ENCODE results near the gene A2ML1. TPM values are rescaled to one million over a fixed set of nuclear protein-coding genes. Genes with fewer than 3 reads are reported as not detected.

A2ML1 gene
- total and polyA plus RNA-seq, 2 of the 4 experiments (the other 2 are of a cell fraction), result not detected

DNA sequence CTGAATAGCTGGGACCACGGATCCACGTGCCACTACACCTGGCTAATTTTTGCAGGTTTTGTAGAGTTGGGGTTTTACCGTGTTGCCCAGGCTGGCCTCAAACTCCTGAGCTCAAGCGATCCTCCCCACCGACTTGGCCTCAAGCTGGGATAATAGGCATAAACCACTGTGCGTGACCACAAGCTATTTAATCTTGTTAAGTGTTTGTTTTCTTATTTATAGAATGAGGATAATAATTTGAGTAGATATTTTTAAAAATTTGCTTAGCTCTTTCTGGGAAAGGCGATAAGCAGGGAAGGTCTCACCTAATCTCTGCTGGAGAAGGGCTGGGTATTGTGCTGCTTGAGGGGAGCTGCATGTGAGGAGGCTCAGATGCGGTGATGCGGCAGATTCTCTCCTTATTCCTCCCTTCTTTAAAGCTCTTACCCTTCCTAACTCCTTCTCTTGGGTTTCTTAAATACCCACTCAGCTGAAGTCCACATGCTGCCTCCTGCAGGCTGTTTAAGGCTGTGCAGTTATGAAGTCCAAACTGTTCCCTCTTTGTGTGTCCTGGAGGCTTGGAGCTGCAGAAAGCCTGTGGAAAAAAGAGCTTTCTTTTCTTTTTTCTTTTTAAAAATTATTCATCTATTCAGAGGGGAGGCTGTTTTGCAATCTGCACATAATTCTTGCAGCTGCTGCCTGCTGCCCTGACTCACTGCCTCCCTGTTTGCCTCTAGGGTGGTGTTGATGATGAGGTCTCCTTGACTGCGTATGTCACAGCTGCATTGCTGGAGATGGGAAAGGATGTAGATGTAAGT is 37.9 kb downstream of the A2ML1 start (continued):
- no peak for TF ChIP-seq MXI1 (IDR thresholded peaks at IDR 0.05; ENCODE audit: borderline replicate concordance, low read depth, low read length)

- no peaks in the 10 kb centered on the region for H3K9me1 ChIP-seq (ENCODE audit: insufficient read depth, low read length)
- BruUV-seq (replicated peaks), result no TSS peak
- no peak overlapping the region for H3K14ac ChIP-seq (replicated peaks; ENCODE audit: low read depth, low read length)
- no peak overlapping the region for H2BK20ac ChIP-seq (ENCODE audit: low read depth, low read length)
- H3K27ac ChIP-seq (ENCODE audit: insufficient read depth, low read length), result no peak overlapping the region
- no peak overlapping the region for H2BK15ac ChIP-seq (ENCODE audit: low read depth, low read length)
- no peaks in the 10 kb centered on the region for H3K9me3 ChIP-seq (ENCODE audit: control insufficient read depth, insufficient read depth, low read length)
- no peak overlapping the region for H3K4me2 ChIP-seq (ENCODE audit: low read depth, low read length)
- H4K8ac ChIP-seq (ENCODE audit: low read depth in 2 of 2, low read length in 2 of 2), result no peak overlapping the region
- H3K9ac ChIP-seq (ENCODE audit: low read depth, low read length), result no peak overlapping the region
- no peak overlapping the region for H2BK120ac ChIP-seq (ENCODE audit: low read depth, low read length)
- intact Hi-C loops (cut with micrococcal nuclease) (no loop called here), dilution Hi-C loops (cut with HindIII; ENCODE audit: low sequenced_read_pairs, unreplicated experiment) (no loop called here), in situ Hi-C loops (cut with MboI; ENCODE audit: low sequenced_read_pairs) (no loop called here)
- H3K4ac ChIP-seq (ENCODE audit: low read depth, low read length), result no peak overlapping the region
- no peak overlapping the region for H2AK9ac ChIP-seq (replicated peaks; ENCODE audit: low read depth, low read length, poor library complexity)
- H2BK5ac ChIP-seq (ENCODE audit: low read depth, low read length, poor library complexity, severe bottlenecking), result no peak overlapping the region
- H4K91ac ChIP-seq (ENCODE audit: insufficient read depth, low read depth, low read length), result no peak overlapping the region
- no peaks in the 10 kb centered on the region for H3K4me1 ChIP-seq (ENCODE audit: control insufficient read depth, insufficient read depth, low read length)
- H2AFZ ChIP-seq (replicated peaks; ENCODE audit: low read length, poor library complexity), result no peak overlapping the region
- POLR2A ChIA-PET (ENCODE audit: unreplicated experiment), result no interaction called here
- no peaks in the 10 kb centered on the region for H3K27me3 ChIP-seq (ENCODE audit: control insufficient read depth, insufficient read depth, low read length)
- H3K56ac ChIP-seq (ENCODE audit: extremely low read depth, insufficient read depth, low read length), result no peak overlapping the region
- H3K23ac ChIP-seq (ENCODE audit: low read depth, low read length), result no peak overlapping the region
- H3K36me3 ChIP-seq (ENCODE audit: control insufficient read depth, insufficient read depth, low read length), result no peaks in the 10 kb centered on the region
- no peaks in the 10 kb centered on the region for H4K20me1 ChIP-seq (ENCODE audit: insufficient read depth, low read length)
- H2AK5ac ChIP-seq (ENCODE audit: low read depth, low read length), result no peak overlapping the region
- H3K79me1 ChIP-seq (ENCODE audit: low read depth in 1 of 2, low read length in 2 of 2), result no peaks in the 10 kb centered on the region
- H3K18ac ChIP-seq (ENCODE audit: low read depth, low read length), result no peak overlapping the region
- no peak overlapping the region for H4K5ac ChIP-seq (ENCODE audit: low read depth, low read length)
- TF ChIP-seq MXI1 (IDR thresholded peaks at IDR 0.05; ENCODE audit: borderline replicate concordance, low read depth, low read length) (no peak), RFX5 (IDR thresholded peaks at IDR 0.05; ENCODE audit: low read depth, low read length) (no peak), USF2 (IDR thresholded peaks at IDR 0.05; ENCODE audit: low read depth, low read length) (no peak), FOS (IDR thresholded peaks at IDR 0.05; ENCODE audit: low read depth, low read length) (no peak)
- no peak overlapping the region for H3K4me3 ChIP-seq (ENCODE audit: insufficient read depth, low read depth, low read length)
- DNase-seq (no peak), ATAC-seq (ENCODE audit: low read depth) (no peak)
- CTCF ChIA-PET, result interaction anchor here (0.7 kb wide), 1 partner anchor 323 kb away, joined by 8 read pairs; no protein-coding TSS in a partner anchor
- no CpG with 5 or more reads among the region's 2 CpGs for WGBS, 2 experiments (ENCODE audit: extremely low coverage in 2 of 2, insufficient read length in 1 of 2)
These were observed 44.0 kb downstream of the A2ML1 start for GRCh38 chr12:8866429-8866828.
